A549 treated with GW870086 at 1 μM for 4 hours (cell line): ENCODE data around the gene OR4S1. TPM values are rescaled to one million over a fixed set of nuclear protein-coding genes. Genes with fewer than 3 reads are reported as not detected.

Source experiments
- total RNA-seq: library from RNA; stranded (reverse); fragments of 200-300 nt; extraction: Qiagen RNA extraction; gene quantifications from 5 replicates; pipeline ENCODE4 v1.2.3, GENCODE V29; 2022; ENCODE audit warnings: low read depth

The OR4S1 gene, protein sequence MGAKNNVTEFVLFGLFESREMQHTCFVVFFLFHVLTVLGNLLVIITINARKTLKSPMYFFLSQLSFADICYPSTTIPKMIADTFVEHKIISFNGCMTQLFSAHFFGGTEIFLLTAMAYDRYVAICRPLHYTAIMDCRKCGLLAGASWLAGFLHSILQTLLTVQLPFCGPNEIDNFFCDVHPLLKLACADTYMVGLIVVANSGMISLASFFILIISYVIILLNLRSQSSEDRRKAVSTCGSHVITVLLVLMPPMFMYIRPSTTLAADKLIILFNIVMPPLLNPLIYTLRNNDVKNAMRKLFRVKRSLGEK
- not detected in 5 replicates for total RNA-seq

DNA sequence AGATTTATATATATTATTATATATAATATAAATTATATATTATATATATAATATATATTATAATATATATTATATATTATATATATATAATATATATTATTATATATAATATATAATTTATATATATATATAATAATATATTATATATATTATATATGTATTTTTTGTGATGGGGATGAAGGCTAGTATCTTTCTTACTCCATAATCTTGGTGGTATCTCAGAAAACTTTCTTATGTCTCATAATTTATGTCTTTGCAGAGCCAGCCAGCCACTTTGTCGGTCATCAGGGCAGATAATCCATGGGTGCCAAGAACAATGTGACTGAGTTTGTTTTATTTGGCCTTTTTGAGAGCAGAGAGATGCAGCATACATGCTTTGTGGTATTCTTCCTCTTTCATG, at the start of gene OR4S1:
OR4S1 (plus strand) TSS at position 301 of the 400 bp plus-strand sequence; CDS start at position 301, 0 bp downstream.

DNA sequence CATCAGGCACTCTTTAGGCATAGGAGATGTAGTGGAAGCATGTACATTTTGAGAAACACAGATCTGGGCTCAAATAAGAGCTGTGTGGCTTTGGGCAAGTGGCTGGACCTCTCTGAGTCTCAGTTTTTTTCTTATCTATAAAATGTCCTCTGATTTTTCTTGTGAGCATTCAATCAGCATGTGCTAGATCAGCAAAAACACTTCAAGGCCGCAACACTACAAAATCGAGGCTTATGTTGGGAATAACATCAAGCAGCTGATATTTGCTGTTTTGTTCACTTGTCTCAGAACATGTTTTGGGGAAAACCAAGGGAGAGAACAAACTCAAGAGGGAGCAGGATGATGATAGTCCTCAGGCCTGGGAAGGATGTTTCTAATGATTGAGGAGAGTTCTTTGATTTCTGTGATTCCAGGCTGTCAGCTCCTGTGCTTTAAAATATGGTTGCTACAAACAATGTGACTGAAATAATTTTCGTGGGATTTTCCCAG, 42.6 kb upstream of the OR4S1 start, which contains the start of gene OR4X1:
OR4X1 (plus strand) TSS at position 439 of the 489 bp plus-strand sequence; CDS start at position 439, 0 bp downstream.

DNA sequence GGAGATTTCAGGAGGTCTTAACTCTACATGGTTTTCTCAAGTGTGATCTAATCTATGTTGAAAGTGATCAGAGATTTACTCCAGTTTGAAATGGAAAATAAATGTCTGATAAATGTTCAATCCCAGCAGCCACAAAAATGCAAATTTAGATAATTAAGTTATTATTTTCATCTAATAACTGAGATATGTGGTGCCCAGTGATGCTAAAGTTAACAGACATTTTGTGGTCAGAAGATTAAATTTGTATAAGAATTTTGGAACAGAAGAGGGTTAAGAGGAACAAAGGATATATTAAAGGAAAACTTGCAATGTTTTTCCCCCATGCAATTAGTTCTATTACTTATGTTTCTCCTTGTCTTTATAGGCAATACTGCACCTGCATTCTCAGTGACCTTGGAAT, 18.6 kb downstream of the OR4S1 start, which contains the start of gene OR4C3:
OR4C3 (plus strand) TSS at position 301 of the 400 bp plus-strand sequence. CDS start 102 bp downstream, outside the sequence.

Other genes with a start within 250 kb of the OR4S1 start
- gene OR4B1, start 89.4 kb upstream of the OR4S1 start, total RNA-seq: not detected in 5 replicates
- not detected in 5 replicates for gene OR4X2, start 61.1 kb upstream of the OR4S1 start, total RNA-seq
- not detected in 5 replicates for gene OR4X1, start 42.4 kb upstream of the OR4S1 start, total RNA-seq
- not detected in 5 replicates for gene OR4C3, start 18.7 kb downstream of the OR4S1 start, total RNA-seq
- not detected in 5 replicates for gene OR4C5, start 60.2 kb downstream of the OR4S1 start, total RNA-seq
- gene OR4A47, start 182.6 kb downstream of the OR4S1 start, total RNA-seq: not detected in 5 replicates